Uterus (tissue), 2 donors: ENCODE results near the gene MCMBP.

Source experiments
- CTCF ChIP-seq, 4 experiments: fragments of 200-600 bp in 2 of 4; fragments of 450-650 bp in 2 of 4; sonication (generic) in 2 of 4; IDR thresholded peaks; one replicate each; pipeline ENCODE4 v1.5.1; 2016 to 2019; ENCODE audit warnings: antibody characterized with exemption in 4 of 4, mild to moderate bottlenecking in 2 of 4, moderate library complexity in 1 of 4
- POLR2A ChIP-seq, 2 donors: fragments of 450-650 bp; IDR thresholded peaks; one replicate each; pipeline ENCODE4 v1.6.1; 2016; ENCODE audit warnings: antibody characterized with exemption in 2 of 2, mild to moderate bottlenecking in 1 of 2, moderate library complexity in 1 of 2

DNA sequence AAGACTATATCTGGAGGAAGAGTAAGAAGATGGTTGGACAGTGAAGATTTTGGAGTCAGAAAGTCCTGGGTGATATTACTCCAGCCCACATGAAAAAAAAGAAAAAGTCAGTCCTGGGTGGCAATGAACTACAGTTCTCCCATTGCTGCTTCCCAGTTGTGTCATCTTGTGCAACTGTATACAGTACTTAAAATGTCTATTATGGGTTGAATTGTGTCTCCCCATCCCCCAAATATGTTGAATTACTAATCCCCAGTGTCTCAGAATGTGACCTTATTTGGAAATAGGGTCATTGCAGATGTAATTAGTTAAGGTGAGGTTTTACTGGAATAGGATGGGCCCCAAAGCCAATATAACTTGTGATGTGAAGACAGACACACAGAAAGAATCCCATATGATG, 35.5 kb upstream of the MCMBP start:
- TF ChIP-seq CTCF (IDR thresholded peaks at IDR 0.05) (no peak), POLR2A (IDR thresholded peaks at IDR 0.05) (no peak)
